HEK293 (cell line): Measurements from ENCODE around the gene ALOXE3.

ENCODE experiments used
- BCL11A ChIP-seq: fragments of 450-650 bp; formaldehyde crosslinking; IDR thresholded peaks from 2 replicates; pipeline ENCODE4 v1.5.1; 2016; ENCODE audit warnings: low read depth, missing biosample characterization, missing genetic modification characterization
- GFI1B ChIP-seq: fragments of 450-650 bp; formaldehyde crosslinking; IDR thresholded peaks from 2 replicates; pipeline ENCODE4 v1.5.1; 2016; ENCODE audit warnings: missing biosample characterization, missing genetic modification characterization
- GLI2 ChIP-seq: fragments of 450-650 bp; formaldehyde crosslinking; IDR thresholded peaks from 2 replicates; pipeline ENCODE4; 2017; ENCODE audit warnings: missing biosample characterization, missing genetic modification characterization, low read depth, borderline replicate concordance
- KLF1 ChIP-seq: fragments of 450-650 bp; formaldehyde crosslinking; IDR thresholded peaks from 2 replicates; pipeline ENCODE4 v1.5.1; 2016; ENCODE audit warnings: missing biosample characterization, missing genetic modification characterization
- KLF9 ChIP-seq: fragments of 450-650 bp; formaldehyde crosslinking; IDR thresholded peaks from 2 replicates; pipeline ENCODE4 v1.5.1; 2016; ENCODE audit warnings: missing biosample characterization, missing genetic modification characterization, low read depth
- MZF1 ChIP-seq: fragments of 450-650 bp; formaldehyde crosslinking; IDR thresholded peaks from 2 replicates; pipeline ENCODE4 v1.5.1; 2017; ENCODE audit warnings: missing biosample characterization, missing genetic modification characterization, borderline replicate concordance
- SCRT1 ChIP-seq: fragments of 450-650 bp; formaldehyde crosslinking; IDR thresholded peaks from 2 replicates; pipeline ENCODE4 v1.5.1; 2016; ENCODE audit warnings: missing biosample characterization, missing genetic modification characterization, borderline replicate concordance
- SP2 ChIP-seq: fragments of 450-650 bp; formaldehyde crosslinking; IDR thresholded peaks from 2 replicates; pipeline ENCODE4 v1.5.1; 2016; ENCODE audit warnings: missing biosample characterization, missing genetic modification characterization
- SP7 ChIP-seq: fragments of 450-650 bp; formaldehyde crosslinking; IDR thresholded peaks from 2 replicates; pipeline ENCODE4 v1.5.1; 2016; ENCODE audit warnings: missing biosample characterization, missing genetic modification characterization
- ZEB2 ChIP-seq: fragments of 450-650 bp; formaldehyde crosslinking; IDR thresholded peaks from 2 replicates; pipeline ENCODE4 v1.5.1; 2016; ENCODE audit warnings: missing biosample characterization, missing genetic modification characterization
- ZFHX2 ChIP-seq: fragments of 450-650 bp; formaldehyde crosslinking; conservative IDR thresholded peaks from 2 replicates; pipeline ENCODE4 v1.5.1; 2016; ENCODE audit warnings: missing biosample characterization, missing genetic modification characterization
- ZFP41 ChIP-seq: fragments of 450-650 bp; formaldehyde crosslinking; IDR thresholded peaks from 2 replicates; pipeline ENCODE4 v1.5.1; 2016; ENCODE audit warnings: missing biosample characterization, missing genetic modification characterization, borderline replicate concordance
- ZFP69B ChIP-seq: fragments of 450-650 bp; formaldehyde crosslinking; IDR thresholded peaks from 2 replicates; pipeline ENCODE4 v1.5.1; 2016; ENCODE audit warnings: missing biosample characterization, missing genetic modification characterization
- ZNF138 ChIP-seq: fragments of 450-650 bp; formaldehyde crosslinking; IDR thresholded peaks from 2 replicates; pipeline ENCODE4 v1.5.1; 2016; ENCODE audit warnings: missing biosample characterization, missing genetic modification characterization, borderline replicate concordance
- ZNF140 ChIP-seq: fragments of 450-650 bp; formaldehyde crosslinking; IDR thresholded peaks from 2 replicates; pipeline ENCODE4 v1.5.1; 2016; ENCODE audit warnings: missing biosample characterization, missing genetic modification characterization
- ZNF202 ChIP-seq: fragments of 450-650 bp; formaldehyde crosslinking; IDR thresholded peaks from 2 replicates; pipeline ENCODE4 v1.5.1; 2016; ENCODE audit warnings: missing biosample characterization, missing genetic modification characterization, borderline replicate concordance
- ZNF239 ChIP-seq: fragments of 450-650 bp; formaldehyde crosslinking; IDR thresholded peaks from 2 replicates; pipeline ENCODE4 v1.5.1; 2016; ENCODE audit warnings: missing biosample characterization, missing genetic modification characterization
- ZNF324 ChIP-seq: fragments of 450-650 bp; formaldehyde crosslinking; IDR thresholded peaks from 2 replicates; pipeline ENCODE4 v1.5.1; 2016; ENCODE audit warnings: missing biosample characterization, missing genetic modification characterization
- ZNF394 ChIP-seq: fragments of 450-650 bp; formaldehyde crosslinking; IDR thresholded peaks from 2 replicates; pipeline ENCODE4 v1.5.1; 2016; ENCODE audit warnings: missing biosample characterization, missing genetic modification characterization, mild to moderate bottlenecking, moderate library complexity, borderline replicate concordance
- ZNF404 ChIP-seq: fragments of 450-650 bp; formaldehyde crosslinking; IDR thresholded peaks from 2 replicates; pipeline ENCODE4 v1.5.1; 2017; ENCODE audit warnings: missing biosample characterization, missing genetic modification characterization
- ZNF514 ChIP-seq: fragments of 450-650 bp; formaldehyde crosslinking; IDR thresholded peaks from 2 replicates; pipeline ENCODE4 v1.5.1; 2016; ENCODE audit warnings: missing biosample characterization, missing genetic modification characterization
- ZNF521 ChIP-seq: fragments of 450-650 bp; formaldehyde crosslinking; IDR thresholded peaks from 2 replicates; pipeline ENCODE4 v1.5.1; 2017; ENCODE audit warnings: missing biosample characterization, mild to moderate bottlenecking, missing genetic modification characterization
- ZNF529 ChIP-seq: fragments of 450-650 bp; formaldehyde crosslinking; IDR thresholded peaks from 2 replicates; pipeline ENCODE4 v1.5.1; 2017; ENCODE audit warnings: missing genetic modification characterization, missing biosample characterization; ENCODE audit not compliant: insufficient replicate concordance
- ZNF530 ChIP-seq: fragments of 450-650 bp; formaldehyde crosslinking; IDR thresholded peaks from 2 replicates; pipeline ENCODE4 v1.5.1; 2016; ENCODE audit warnings: low read depth, missing biosample characterization, missing genetic modification characterization
- ZNF549 ChIP-seq: fragments of 450-650 bp; IDR thresholded peaks from 2 replicates; pipeline ENCODE4 v1.5.1; 2018; ENCODE audit warnings: missing biosample characterization, missing genetic modification characterization, mild to moderate bottlenecking, inconsistent platforms, moderate library complexity
- ZNF623 ChIP-seq: fragments of 450-650 bp; formaldehyde crosslinking; IDR thresholded peaks from 2 replicates; pipeline ENCODE4 v1.5.1; 2016; ENCODE audit warnings: missing biosample characterization, missing genetic modification characterization
- ZNF658 ChIP-seq: fragments of 450-650 bp; formaldehyde crosslinking; IDR thresholded peaks from 2 replicates; pipeline ENCODE4; 2016; ENCODE audit warnings: missing biosample characterization, missing genetic modification characterization
- ZNF768 ChIP-seq: fragments of 450-650 bp; formaldehyde crosslinking; IDR thresholded peaks from 2 replicates; pipeline ENCODE4 v1.5.1; 2018; ENCODE audit warnings: missing biosample characterization, mild to moderate bottlenecking, missing genetic modification characterization
- ZNF791 ChIP-seq: fragments of 450-650 bp; formaldehyde crosslinking; IDR thresholded peaks from 2 replicates; pipeline ENCODE4 v1.5.1; 2016; ENCODE audit warnings: missing biosample characterization, missing genetic modification characterization
- ZSCAN23 ChIP-seq: fragments of 450-650 bp; formaldehyde crosslinking; IDR thresholded peaks from 2 replicates; pipeline ENCODE4 v1.5.1; 2016; ENCODE audit warnings: missing biosample characterization, missing genetic modification characterization
- ZSCAN30 ChIP-seq: fragments of 450-650 bp; IDR thresholded peaks from 2 replicates; pipeline ENCODE4 v1.5.1; 2018; ENCODE audit warnings: missing biosample characterization, mild to moderate bottlenecking, missing genetic modification characterization, moderate library complexity
- TF ChIP-seq, protein P1 (sequence below): IDR thresholded peaks from 2 replicates; pipeline ENCODE4 v1.6.1; 2011; ENCODE audit warnings: mild to moderate bottlenecking, low read depth, low read length, borderline replicate concordance
- TF ChIP-seq, protein P2 (sequence below): fragments of 450-650 bp; formaldehyde crosslinking; IDR thresholded peaks from 2 replicates; pipeline ENCODE4 v1.5.1; 2016; ENCODE audit warnings: missing biosample characterization, missing genetic modification characterization, low read depth
- TF ChIP-seq, protein P3 (sequence below): fragments of 450-650 bp; IDR thresholded peaks from 2 replicates; pipeline ENCODE4 v1.5.1; 2018; ENCODE audit warnings: missing biosample characterization, missing genetic modification characterization
- TF ChIP-seq, protein P4 (sequence below): sonication (generic); formaldehyde crosslinking; IDR thresholded peaks from 2 replicates; pipeline ENCODE4 v1.8.1; 2022; ENCODE audit warnings: mild to moderate bottlenecking, moderate library complexity, missing genetic modification reagents
- TF ChIP-seq, protein P5 (sequence below): fragments of 450-650 bp; formaldehyde crosslinking; IDR thresholded peaks from 2 replicates; pipeline ENCODE4; 2016; ENCODE audit warnings: missing biosample characterization, missing genetic modification characterization

Gene ALOXE3

DNA sequence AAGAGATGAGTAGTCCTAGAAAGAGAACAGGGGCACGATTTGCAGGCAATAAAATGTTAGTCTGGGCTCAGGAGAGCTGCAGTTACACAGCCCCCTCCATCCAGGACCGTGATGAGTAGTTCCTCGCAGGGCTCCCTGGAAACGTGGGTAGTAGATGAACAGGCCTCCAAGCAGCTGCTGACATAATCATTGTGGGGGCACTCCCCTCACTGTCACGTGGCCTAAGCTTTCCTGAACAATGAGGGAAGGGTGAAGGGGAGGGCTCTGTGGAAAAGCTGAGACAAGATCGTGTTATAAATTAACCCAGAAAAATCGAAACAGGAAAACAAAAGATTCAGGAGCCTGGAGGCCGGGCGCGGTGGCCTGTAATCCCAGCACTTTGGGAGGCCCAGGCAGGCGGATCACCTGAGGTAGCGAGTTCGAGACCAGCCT lies 35.2 kb upstream of the ALOXE3 start (continued):
- TF ChIP-seq, protein P1, sequence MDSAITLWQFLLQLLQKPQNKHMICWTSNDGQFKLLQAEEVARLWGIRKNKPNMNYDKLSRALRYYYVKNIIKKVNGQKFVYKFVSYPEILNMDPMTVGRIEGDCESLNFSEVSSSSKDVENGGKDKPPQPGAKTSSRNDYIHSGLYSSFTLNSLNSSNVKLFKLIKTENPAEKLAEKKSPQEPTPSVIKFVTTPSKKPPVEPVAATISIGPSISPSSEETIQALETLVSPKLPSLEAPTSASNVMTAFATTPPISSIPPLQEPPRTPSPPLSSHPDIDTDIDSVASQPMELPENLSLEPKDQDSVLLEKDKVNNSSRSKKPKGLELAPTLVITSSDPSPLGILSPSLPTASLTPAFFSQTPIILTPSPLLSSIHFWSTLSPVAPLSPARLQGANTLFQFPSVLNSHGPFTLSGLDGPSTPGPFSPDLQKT = no peak
- TF ChIP-seq ZFP69B (tag by site-specific recombination) = no peak
- TF ChIP-seq ZNF521 (tag by site-specific recombination) = no peak
- no peak for TF ChIP-seq GLI2 (tag by site-specific recombination)
- no peak for TF ChIP-seq ZNF768 (tag by site-specific recombination)
- TF ChIP-seq, protein P2, sequence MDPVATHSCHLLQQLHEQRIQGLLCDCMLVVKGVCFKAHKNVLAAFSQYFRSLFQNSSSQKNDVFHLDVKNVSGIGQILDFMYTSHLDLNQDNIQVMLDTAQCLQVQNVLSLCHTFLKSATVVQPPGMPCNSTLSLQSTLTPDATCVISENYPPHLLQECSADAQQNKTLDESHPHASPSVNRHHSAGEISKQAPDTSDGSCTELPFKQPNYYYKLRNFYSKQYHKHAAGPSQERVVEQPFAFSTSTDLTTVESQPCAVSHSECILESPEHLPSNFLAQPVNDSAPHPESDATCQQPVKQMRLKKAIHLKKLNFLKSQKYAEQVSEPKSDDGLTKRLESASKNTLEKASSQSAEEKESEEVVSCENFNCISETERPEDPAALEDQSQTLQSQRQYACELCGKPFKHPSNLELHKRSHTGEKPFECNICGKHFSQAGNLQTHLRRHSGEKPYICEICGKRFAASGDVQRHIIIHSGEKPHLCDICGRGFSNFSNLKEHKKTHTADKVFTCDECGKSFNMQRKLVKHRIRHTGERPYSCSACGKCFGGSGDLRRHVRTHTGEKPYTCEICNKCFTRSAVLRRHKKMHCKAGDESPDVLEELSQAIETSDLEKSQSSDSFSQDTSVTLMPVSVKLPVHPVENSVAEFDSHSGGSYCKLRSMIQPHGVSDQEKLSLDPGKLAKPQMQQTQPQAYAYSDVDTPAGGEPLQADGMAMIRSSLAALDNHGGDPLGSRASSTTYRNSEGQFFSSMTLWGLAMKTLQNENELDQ (tag by site-specific recombination) = no peak
- no peak for TF ChIP-seq ZNF324 (tag by site-specific recombination)
- no peak for TF ChIP-seq ZNF791 (tag by site-specific recombination)
- peak; percentile 60 for TF ChIP-seq KLF1 (tag by site-specific recombination)
- TF ChIP-seq ZEB2 (tag by site-specific recombination) = no peak
- TF ChIP-seq ZNF514 (tag by site-specific recombination) = no peak
- no peak for TF ChIP-seq ZNF138 (tag by site-specific recombination)
- TF ChIP-seq ZNF394 = no peak
- TF ChIP-seq, protein P3, sequence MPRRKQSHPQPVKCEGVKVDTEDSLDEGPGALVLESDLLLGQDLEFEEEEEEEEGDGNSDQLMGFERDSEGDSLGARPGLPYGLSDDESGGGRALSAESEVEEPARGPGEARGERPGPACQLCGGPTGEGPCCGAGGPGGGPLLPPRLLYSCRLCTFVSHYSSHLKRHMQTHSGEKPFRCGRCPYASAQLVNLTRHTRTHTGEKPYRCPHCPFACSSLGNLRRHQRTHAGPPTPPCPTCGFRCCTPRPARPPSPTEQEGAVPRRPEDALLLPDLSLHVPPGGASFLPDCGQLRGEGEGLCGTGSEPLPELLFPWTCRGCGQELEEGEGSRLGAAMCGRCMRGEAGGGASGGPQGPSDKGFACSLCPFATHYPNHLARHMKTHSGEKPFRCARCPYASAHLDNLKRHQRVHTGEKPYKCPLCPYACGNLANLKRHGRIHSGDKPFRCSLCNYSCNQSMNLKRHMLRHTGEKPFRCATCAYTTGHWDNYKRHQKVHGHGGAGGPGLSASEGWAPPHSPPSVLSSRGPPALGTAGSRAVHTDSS (tag by site-specific recombination) = no peak
- TF ChIP-seq, protein P4, sequence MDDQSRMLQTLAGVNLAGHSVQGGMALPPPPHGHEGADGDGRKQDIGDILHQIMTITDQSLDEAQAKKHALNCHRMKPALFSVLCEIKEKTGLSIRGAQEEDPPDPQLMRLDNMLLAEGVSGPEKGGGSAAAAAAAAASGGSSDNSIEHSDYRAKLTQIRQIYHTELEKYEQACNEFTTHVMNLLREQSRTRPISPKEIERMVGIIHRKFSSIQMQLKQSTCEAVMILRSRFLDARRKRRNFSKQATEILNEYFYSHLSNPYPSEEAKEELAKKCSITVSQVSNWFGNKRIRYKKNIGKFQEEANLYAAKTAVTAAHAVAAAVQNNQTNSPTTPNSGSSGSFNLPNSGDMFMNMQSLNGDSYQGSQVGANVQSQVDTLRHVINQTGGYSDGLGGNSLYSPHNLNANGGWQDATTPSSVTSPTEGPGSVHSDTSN = no peak
- TF ChIP-seq ZFHX2 = peak; percentile 60
- TF ChIP-seq MZF1 (tag by site-specific recombination) = no peak
- no peak for TF ChIP-seq ZNF549 (tag by site-specific recombination)
- no peak for TF ChIP-seq ZSCAN23 (tag by site-specific recombination)
- TF ChIP-seq KLF9 (tag by site-specific recombination) = no peak; the same call in 1 of the 2 replicates
- TF ChIP-seq ZNF239 (tag by site-specific recombination) = no peak
- TF ChIP-seq SP7 (tag by site-specific recombination) = peak; percentile 17; the same call in 1 of the 2 replicates
- no peak for TF ChIP-seq ZNF658 (tag by site-specific recombination)
- no peak for TF ChIP-seq ZNF530 (tag by site-specific recombination)
- TF ChIP-seq, protein P5, sequence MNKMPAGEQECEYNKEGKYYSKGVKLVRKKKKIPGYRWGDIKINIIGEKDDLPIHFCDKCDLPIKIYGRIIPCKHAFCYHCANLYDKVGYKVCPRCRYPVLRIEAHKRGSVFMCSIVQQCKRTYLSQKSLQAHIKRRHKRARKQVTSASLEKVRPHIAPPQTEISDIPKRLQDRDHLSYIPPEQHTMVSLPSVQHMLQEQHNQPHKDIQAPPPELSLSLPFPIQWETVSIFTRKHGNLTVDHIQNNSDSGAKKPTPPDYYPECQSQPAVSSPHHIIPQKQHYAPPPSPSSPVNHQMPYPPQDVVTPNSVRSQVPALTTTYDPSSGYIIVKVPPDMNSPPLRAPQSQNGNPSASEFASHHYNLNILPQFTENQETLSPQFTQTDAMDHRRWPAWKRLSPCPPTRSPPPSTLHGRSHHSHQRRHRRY (tag by site-specific recombination) = no peak
- no peak for TF ChIP-seq ZNF202
- TF ChIP-seq ZNF404 = no peak
- no peak for TF ChIP-seq ZNF623
- 0 out of 2 replicates have a peak, but pooled peaks have one; percentile 8 for TF ChIP-seq BCL11A (tag by site-specific recombination)
- no peak for TF ChIP-seq ZSCAN30 (tag by site-specific recombination)
- no peak for TF ChIP-seq ZNF140 (tag by site-specific recombination)
- no peak for TF ChIP-seq ZFP41
- TF ChIP-seq SP2 (tag by site-specific recombination) = peak; percentile 5
- no peak for TF ChIP-seq SCRT1 (tag by site-specific recombination)
- TF ChIP-seq GFI1B = no peak
- TF ChIP-seq ZNF529 (tag by site-specific recombination) = no peak
